ENCODE measurements around the gene SNX5. TPM values are rescaled to one million over a fixed set of nuclear protein-coding genes. Genes with fewer than 3 reads are reported as not detected.
"Not testable (repeated sequence)": the region's sequence is repeated elsewhere in the genome, so short reads cannot be mapped to it uniquely, and the experiment has no call there.

The SNX5 gene
- total RNA-seq, 2 donors from 2014 or later: 207 to 208 TPM

- H3K9me3 Mint-ChIP-seq: no peaks in the 10 kb centered on the region
- H3K36me3 Mint-ChIP-seq (ENCODE audit: insufficient read depth in 2 of 2): peaks cover 12 to 27% of the 10 kb centered on the region in 2 donors
- no peak for DNase-seq
- no peaks in the 10 kb centered on the region for H3K27me3 Mint-ChIP-seq (ENCODE audit: low read depth)
- H3K4me3 Mint-ChIP-seq: peak overlapping the region; percentile 42 to 93
- peaks cover 89% of the 10 kb centered on the region for H3K4me1 Mint-ChIP-seq (ENCODE audit: low read depth)
- peak overlapping the region; percentile 78 for H3K27ac Mint-ChIP-seq
- ATAC-seq (replicated peaks in 1 of 2): peak in 1 of 2 donors; percentile 1
These were observed 7.0 kb downstream of the SNX5 start for GRCh38 chr20:17961587-17961940.

GRCh38 chr20:17960927-17961586 is 7.5 kb downstream of the SNX5 start:
- no peaks in the 10 kb centered on the region for H3K9me3 Mint-ChIP-seq
- H3K36me3 Mint-ChIP-seq (ENCODE audit: insufficient read depth in 2 of 2): peaks cover 9 to 22% of the 10 kb centered on the region in 2 donors
- H3K27me3 Mint-ChIP-seq (ENCODE audit: low read depth): no peaks in the 10 kb centered on the region
- H3K4me3 Mint-ChIP-seq: peak overlapping the region; percentile 42 to 93
- H3K27ac Mint-ChIP-seq: peak overlapping the region; percentile 78
- ATAC-seq (replicated peaks in 1 of 2) (peak; percentile 46 to 60), DNase-seq (no peak)
- peaks cover 88% of the 10 kb centered on the region for H3K4me1 Mint-ChIP-seq (ENCODE audit: low read depth)

GRCh38 chr20:17960400-17960885 is 8.2 kb downstream of the SNX5 start:
- H3K4me1 Mint-ChIP-seq (ENCODE audit: low read depth): peaks cover 88% of the 10 kb centered on the region
- not testable (repeated sequence) for H3K27me3 Mint-ChIP-seq (ENCODE audit: low read depth); DNase-seq; ATAC-seq (replicated peaks in 1 of 2); H3K9me3 Mint-ChIP-seq
- peak overlapping the region; percentile 78 for H3K27ac Mint-ChIP-seq
- peaks cover 6 to 21% of the 10 kb centered on the region in 2 donors for H3K36me3 Mint-ChIP-seq (ENCODE audit: insufficient read depth in 2 of 2)
- peak overlapping the region; percentile 61 to 93 for H3K4me3 Mint-ChIP-seq

- H3K27ac Mint-ChIP-seq: peak overlapping the region; percentile 96
- H3K9me3 Mint-ChIP-seq: no peaks in the 10 kb centered on the region
- peaks cover 86% of the 10 kb centered on the region for H3K4me1 Mint-ChIP-seq (ENCODE audit: low read depth)
- H3K4me3 Mint-ChIP-seq: peak overlapping the region; percentile 61 to 93
- H3K27me3 Mint-ChIP-seq (ENCODE audit: low read depth): no peaks in the 10 kb centered on the region
- peak; percentile 35 to 56 for ATAC-seq (replicated peaks in 1 of 2)
- peaks cover 6 to 33% of the 10 kb centered on the region in 2 donors for H3K36me3 Mint-ChIP-seq (ENCODE audit: insufficient read depth in 2 of 2)
- DNase-seq: no peak
These were observed 9.4 kb downstream of the SNX5 start for GRCh38 chr20:17959257-17959627.

- H3K27ac Mint-ChIP-seq: peak overlapping the region; percentile 86
- DNase-seq (no peak), ATAC-seq (replicated peaks in 1 of 2) (no peak)
- peak overlapping the region in 1 of 2 donors; percentile 93 for H3K4me3 Mint-ChIP-seq
- peaks cover 10 to 40% of the 10 kb centered on the region in 2 donors for H3K36me3 Mint-ChIP-seq (ENCODE audit: insufficient read depth in 2 of 2)
- H3K9me3 Mint-ChIP-seq: no peaks in the 10 kb centered on the region
- no peaks in the 10 kb centered on the region for H3K27me3 Mint-ChIP-seq (ENCODE audit: low read depth)
- H3K4me1 Mint-ChIP-seq (ENCODE audit: low read depth): peaks cover 80% of the 10 kb centered on the region
These were observed 10.0 kb downstream of the SNX5 start for GRCh38 chr20:17958373-17959256.

GRCh38 chr20:17957505-17958363 is 10.9 kb downstream of the SNX5 start:
- Mint-ChIP-seq H3K27ac (peak overlapping the region; percentile 82), H3K4me1 (ENCODE audit: low read depth) (peaks cover 71% of the 10 kb centered on the region), H3K9me3 (no peaks in the 10 kb centered on the region), H3K27me3 (ENCODE audit: low read depth) (no peaks in the 10 kb centered on the region), H3K4me3 (peak overlapping the region in 1 of 2 donors; percentile 39), H3K36me3 (ENCODE audit: insufficient read depth in 2 of 2) (peaks cover 8 to 40% of the 10 kb centered on the region in 2 donors)
- no peak for DNase-seq
- no peak for ATAC-seq (replicated peaks in 1 of 2)

GRCh38 chr20:17956099-17956685 is 12.4 kb downstream of the SNX5 start:
- Mint-ChIP-seq H3K27me3 (ENCODE audit: low read depth) (no peaks in the 10 kb centered on the region), H3K4me1 (ENCODE audit: low read depth) (peaks cover 55% of the 10 kb centered on the region), H3K4me3 (peak overlapping the region in 1 of 2 donors; percentile 32), H3K27ac (peak overlapping the region; percentile 89), H3K36me3 (ENCODE audit: insufficient read depth in 2 of 2) (peaks cover 6 to 43% of the 10 kb centered on the region in 2 donors), H3K9me3 (no peaks in the 10 kb centered on the region)
- ATAC-seq (replicated peaks in 1 of 2) (no peak), DNase-seq (no peak)

GRCh38 chr20:17955302-17955701 is 13.3 kb downstream of the SNX5 start:
- Mint-ChIP-seq H3K36me3 (ENCODE audit: insufficient read depth in 2 of 2) (peaks cover 6 to 40% of the 10 kb centered on the region in 2 donors), H3K4me1 (ENCODE audit: low read depth) (peaks cover 47% of the 10 kb centered on the region), H3K4me3 (no peak overlapping the region), H3K9me3 (no peaks in the 10 kb centered on the region), H3K27me3 (ENCODE audit: low read depth) (no peaks in the 10 kb centered on the region), H3K27ac (peak overlapping the region; percentile 76)
- DNase-seq: no peak
- peak; percentile 31 to 52 for ATAC-seq (replicated peaks in 1 of 2)

GRCh38 chr20:17953935-17954334 is 14.7 kb downstream of the SNX5 start:
- Mint-ChIP-seq H3K27ac (peak overlapping the region; percentile 14), H3K4me1 (ENCODE audit: low read depth) (peaks cover 33% of the 10 kb centered on the region), H3K9me3 (no peaks in the 10 kb centered on the region), H3K36me3 (ENCODE audit: insufficient read depth in 2 of 2) (peaks cover 4 to 47% of the 10 kb centered on the region in 2 donors), H3K27me3 (ENCODE audit: low read depth) (no peaks in the 10 kb centered on the region), H3K4me3 (no peak overlapping the region)
- no peak for ATAC-seq (replicated peaks in 1 of 2)
- no peak for DNase-seq

- Mint-ChIP-seq H3K4me3 (no peak overlapping the region), H3K9me3 (no peaks in the 10 kb centered on the region), H3K4me1 (ENCODE audit: low read depth) (peaks cover 25% of the 10 kb centered on the region), H3K27me3 (ENCODE audit: low read depth) (no peaks in the 10 kb centered on the region), H3K27ac (peak overlapping the region; percentile 14), H3K36me3 (ENCODE audit: insufficient read depth in 2 of 2) (peaks cover 7 to 55% of the 10 kb centered on the region in 2 donors)
- DNase-seq (no peak), ATAC-seq (replicated peaks in 1 of 2) (no peak)
These were observed 15.6 kb downstream of the SNX5 start for GRCh38 chr20:17952692-17953684.

GRCh38 chr20:17951323-17951722 is 17.3 kb downstream of the SNX5 start:
- peaks cover 19% of the 10 kb centered on the region for H3K4me1 Mint-ChIP-seq (ENCODE audit: low read depth)
- DNase-seq (no peak), ATAC-seq (replicated peaks in 1 of 2) (no peak)
- H3K36me3 Mint-ChIP-seq (ENCODE audit: insufficient read depth in 2 of 2): peaks cover 13 to 68% of the 10 kb centered on the region in 2 donors
- H3K27ac Mint-ChIP-seq: no peak overlapping the region
- no peak overlapping the region for H3K4me3 Mint-ChIP-seq
- no peaks in the 10 kb centered on the region for H3K9me3 Mint-ChIP-seq
- H3K27me3 Mint-ChIP-seq (ENCODE audit: low read depth): no peaks in the 10 kb centered on the region

All from activated T-cell treated with anti-CD3 and anti-CD28 coated beads, Interleukin-2, amount 50 U/mL, for 72 hours (primary cell).